Fibroblast of lung (primary cell): Measurements from ENCODE around the gene FHOD3.

Source experiments
- EZH2 ChIP-seq: IDR thresholded peaks from 2 replicates; pipeline ENCODE4 v1.5.1; 2012; ENCODE audit warnings: low read length, control low read depth, mild to moderate bottlenecking; ENCODE audit errors: missing control alignments
- TF ChIP-seq, protein P1 (sequence below), 2 donors: IDR thresholded peaks in 1 of 2; conservative IDR thresholded peaks in 1 of 2; 1 replicate in 1 of 2; 2 replicates in 1 of 2; pipeline ENCODE4 v1.5.1; 2011 to 2012; ENCODE audit warnings: low read length in 2 of 2, control low read depth in 1 of 2, inconsistent platforms in 1 of 2, low read depth in 1 of 2, mild to moderate bottlenecking in 1 of 2

DNA sequence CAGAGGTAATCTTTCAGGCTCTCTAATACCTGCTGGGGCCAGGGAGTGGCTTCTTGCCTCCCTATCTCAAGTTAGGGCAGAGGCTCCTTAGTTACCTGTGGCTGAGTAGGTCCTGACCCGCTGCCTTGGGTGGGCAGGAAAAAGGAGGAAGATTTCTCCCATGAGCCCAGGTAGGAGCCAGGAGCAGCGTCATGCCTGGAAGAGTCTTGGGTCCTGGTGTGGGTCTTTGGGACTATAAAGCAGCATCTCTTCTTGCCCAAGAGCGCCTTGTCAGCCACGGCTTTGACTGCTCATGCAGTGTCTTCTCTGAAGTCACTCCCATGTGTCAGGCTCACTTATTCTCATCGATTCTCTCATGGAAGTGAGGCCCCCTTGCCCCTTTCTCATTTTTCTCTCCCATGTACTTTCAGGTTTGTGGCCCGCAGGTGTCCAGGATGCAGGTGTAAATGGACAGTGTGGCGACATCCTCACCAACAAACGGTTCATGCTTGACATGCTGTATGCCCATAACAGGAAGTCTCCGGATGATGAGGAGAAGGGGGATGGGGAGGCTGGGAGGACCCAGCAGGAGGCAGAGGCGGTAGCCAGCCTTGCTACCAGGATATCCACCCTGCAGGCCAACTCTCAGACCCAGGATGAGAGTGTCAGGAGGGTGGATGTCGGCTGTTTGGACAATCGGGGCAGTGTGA lies 420.1 kb downstream of the FHOD3 start:
- no peak for TF ChIP-seq EZH2
- TF ChIP-seq, protein P1, sequence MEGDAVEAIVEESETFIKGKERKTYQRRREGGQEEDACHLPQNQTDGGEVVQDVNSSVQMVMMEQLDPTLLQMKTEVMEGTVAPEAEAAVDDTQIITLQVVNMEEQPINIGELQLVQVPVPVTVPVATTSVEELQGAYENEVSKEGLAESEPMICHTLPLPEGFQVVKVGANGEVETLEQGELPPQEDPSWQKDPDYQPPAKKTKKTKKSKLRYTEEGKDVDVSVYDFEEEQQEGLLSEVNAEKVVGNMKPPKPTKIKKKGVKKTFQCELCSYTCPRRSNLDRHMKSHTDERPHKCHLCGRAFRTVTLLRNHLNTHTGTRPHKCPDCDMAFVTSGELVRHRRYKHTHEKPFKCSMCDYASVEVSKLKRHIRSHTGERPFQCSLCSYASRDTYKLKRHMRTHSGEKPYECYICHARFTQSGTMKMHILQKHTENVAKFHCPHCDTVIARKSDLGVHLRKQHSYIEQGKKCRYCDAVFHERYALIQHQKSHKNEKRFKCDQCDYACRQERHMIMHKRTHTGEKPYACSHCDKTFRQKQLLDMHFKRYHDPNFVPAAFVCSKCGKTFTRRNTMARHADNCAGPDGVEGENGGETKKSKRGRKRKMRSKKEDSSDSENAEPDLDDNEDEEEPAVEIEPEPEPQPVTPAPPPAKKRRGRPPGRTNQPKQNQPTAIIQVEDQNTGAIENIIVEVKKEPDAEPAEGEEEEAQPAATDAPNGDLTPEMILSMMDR (conservative IDR thresholded peaks at IDR 0.05 in 1 of 2, IDR thresholded peaks at IDR 0.05 in 1 of 2; ENCODE audit: low read depth in 1 of 2, low read length in 2 of 2), result no peak
